Amniotic epithelial cell (primary cell): ENCODE data around the gene VAPB.
A peak's percentile ranks its signal among the peaks of the same experiment; 100 is the strongest.

ENCODE experiments used
- DNase-seq: peaks from one replicate; pipeline ENCODE4 v3.0.0-alpha.2; 2010; ENCODE audit warnings: low read depth

Gene VAPB

DNA sequence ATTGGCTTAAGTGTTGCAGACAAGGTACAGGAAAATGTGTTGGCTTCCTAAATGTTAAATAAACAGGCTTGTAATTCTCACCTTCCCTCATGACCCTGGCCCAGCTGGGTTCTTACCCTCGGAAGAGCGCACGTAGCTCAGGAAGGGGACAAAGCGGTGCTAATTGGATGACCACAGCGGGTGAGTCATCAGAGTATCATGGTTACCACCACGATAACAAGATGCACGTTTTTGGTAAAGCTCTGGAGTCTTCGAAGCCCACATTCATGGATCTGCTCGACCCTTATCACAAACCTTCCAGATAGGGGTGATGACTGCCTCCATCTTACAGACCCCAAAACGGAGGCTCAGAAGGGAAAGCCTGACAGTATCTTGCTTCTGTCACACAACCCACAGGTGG is 93.4 kb downstream of the VAPB start:
- DNase-seq = peak; percentile 45

DNA sequence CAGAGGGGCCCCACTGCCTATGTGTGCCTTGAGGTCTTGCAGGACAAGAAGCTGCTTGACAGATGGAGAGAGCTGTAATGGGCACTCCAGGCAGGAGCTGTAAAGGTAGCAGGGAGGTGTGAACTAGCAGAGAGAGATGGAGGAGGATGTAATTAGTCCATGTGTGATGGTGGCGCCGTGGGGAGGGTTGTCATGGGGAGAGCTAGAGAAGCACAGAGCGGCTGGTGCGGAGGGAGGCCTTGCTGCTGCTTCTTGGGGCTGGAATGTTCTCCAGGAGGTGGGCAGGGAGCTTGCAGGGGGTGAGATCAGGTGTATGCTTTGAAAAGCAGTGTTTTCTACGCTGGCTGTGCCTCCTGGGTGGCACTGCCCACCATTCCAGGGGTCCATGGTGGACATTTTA is 94.0 kb downstream of the VAPB start:
- no peak for DNase-seq

DNA sequence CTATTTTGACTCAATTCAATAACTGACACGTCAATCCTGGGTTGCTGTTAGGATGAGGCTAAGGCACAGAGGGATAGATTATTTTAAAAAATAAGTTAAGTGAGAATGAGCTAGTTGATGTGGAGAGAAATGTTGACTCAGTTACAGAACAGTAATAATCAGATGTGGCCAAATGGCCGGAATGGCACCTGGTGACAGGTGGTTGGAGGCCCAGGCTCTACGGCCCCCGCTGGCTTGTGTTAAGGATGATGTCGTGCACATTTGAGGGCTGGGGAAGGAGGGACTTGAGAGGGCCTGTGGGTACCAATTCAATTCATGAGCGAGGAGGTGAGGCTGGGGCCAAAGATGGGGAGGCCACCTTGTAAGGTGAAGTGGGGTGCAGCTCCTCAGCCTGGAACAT is 94.4 kb downstream of the VAPB start:
- DNase-seq = no peak

DNA sequence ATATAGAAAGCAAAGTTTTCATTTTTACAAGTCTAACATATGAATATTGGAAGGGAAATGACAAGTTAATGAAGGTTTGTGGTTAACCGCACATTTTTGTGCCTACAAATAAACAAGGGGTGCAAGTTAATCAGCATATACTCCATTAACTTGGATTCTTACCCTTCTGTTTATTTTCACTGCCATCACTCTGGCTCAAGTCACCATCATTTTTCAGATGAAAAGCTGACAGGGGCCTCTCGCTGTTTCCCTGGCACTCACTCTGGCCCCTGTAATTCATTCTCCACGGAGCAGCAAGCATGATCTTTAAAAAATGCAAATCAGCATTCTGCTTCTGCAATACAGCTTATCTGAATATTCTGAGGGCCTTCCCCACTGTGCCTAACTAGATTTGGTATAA is 96.4 kb downstream of the VAPB start:
- DNase-seq = no peak

DNA sequence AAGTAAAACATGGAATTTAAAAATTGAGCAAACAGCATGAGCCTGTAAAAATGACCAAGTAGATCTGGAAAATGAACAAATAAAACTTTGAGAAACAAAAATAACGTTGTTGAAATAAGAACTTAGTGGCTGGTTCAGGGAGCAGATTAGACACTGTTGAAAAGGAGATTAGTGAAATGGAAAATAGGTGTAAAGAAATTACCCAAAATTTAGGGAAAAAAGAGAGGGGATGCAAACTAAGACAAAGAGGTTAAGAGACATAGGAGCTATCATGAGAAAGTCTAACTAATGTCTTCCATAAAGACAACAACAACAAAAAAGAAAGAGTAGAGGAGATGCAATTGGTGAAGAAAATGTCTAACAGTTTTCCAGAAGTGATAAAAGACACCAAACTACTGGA is 97.2 kb downstream of the VAPB start:
- DNase-seq = no peak

DNA sequence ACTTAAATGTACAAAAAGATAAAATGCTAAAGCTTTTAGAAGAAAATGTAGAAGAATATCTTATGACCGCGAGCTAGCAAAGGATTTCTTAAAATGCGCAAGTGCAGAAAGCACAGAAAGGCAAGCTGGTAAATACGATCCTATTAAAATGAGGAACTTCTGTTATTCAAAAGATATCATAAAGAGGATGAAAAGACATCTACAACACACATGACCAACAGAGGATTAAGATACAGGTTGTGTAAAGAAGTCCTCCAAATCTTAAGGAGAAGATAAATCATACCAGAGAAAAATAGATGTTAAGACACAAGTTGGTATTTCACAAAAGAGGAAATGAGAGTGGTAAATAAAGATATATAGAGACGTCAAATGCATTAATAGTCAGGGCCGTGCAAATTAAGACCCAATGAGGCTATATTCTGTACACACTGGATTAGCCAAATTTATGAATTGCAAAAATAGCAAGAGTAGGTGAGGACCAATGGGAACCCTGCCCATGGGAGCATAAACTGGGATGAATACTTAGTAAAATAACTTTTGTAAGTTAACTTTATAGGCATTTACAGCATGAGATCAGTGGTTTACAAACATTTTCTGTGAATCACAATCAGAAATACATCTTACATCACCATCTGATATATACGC is 103.2 kb downstream of the VAPB start:
- no peak for DNase-seq

DNA sequence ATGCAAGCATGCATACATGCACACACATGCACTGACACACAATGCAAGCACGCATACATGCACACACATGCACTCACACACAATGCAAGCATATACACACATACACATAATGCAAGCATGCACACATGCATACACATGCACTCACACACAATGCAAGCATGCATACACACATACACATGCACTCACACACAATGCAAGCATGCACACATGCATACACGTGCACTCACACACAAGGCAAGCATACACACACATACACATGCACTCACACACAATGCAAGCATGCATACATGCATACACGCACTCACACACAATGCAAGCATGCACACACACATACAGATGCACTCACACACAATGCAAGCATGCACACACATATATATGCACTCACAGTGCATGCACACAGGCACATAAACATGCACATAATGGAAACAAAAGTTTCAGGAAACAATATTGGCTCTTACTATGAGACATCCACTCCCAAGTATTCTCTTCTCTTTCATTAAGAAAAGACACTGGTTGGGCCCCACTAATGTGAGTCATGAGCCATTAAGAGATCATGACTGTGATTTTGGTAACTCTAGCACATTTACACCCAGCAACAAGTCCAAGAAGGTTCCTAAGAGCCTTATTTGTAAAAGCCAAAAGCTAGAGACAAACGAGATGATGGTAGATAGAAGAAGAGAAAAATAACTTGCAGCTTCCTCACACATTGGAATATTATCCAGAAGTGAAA is 103.9 kb downstream of the VAPB start:
- DNase-seq = no peak

DNA sequence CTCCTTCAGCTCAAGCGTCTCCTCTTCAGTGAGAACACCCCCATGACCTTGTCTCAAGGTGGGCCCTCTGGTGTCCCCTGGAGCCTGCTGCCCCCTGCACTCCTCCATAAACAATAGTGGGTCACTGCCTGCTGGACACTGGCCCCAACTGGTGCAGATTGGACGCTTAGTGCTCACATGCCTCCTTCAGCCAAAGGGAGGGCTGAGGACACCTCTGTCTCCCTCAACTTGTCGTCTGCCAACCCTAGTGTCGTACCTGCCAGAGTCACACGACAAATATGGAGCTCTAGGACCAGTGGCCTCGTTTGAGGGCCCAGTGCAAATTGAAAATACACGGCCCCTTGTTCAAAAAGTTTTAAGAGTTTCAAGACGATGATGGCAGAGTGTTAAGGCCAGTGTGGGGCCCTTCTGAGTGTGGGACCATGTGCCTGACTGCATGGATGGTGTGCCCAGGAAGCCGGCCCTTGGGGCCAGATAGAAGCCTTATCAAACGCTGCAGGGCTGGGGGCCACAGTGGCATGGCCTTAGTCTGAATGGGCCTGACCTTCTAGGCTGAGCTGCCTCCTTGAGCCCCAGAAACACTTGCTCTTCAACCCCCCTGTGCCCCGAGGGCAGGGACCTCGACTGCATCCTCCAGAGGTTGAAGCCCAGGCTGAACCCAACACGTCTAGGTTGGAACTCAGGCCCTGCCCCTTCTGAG is 106.0 kb downstream of the VAPB start:
- DNase-seq = no peak

DNA sequence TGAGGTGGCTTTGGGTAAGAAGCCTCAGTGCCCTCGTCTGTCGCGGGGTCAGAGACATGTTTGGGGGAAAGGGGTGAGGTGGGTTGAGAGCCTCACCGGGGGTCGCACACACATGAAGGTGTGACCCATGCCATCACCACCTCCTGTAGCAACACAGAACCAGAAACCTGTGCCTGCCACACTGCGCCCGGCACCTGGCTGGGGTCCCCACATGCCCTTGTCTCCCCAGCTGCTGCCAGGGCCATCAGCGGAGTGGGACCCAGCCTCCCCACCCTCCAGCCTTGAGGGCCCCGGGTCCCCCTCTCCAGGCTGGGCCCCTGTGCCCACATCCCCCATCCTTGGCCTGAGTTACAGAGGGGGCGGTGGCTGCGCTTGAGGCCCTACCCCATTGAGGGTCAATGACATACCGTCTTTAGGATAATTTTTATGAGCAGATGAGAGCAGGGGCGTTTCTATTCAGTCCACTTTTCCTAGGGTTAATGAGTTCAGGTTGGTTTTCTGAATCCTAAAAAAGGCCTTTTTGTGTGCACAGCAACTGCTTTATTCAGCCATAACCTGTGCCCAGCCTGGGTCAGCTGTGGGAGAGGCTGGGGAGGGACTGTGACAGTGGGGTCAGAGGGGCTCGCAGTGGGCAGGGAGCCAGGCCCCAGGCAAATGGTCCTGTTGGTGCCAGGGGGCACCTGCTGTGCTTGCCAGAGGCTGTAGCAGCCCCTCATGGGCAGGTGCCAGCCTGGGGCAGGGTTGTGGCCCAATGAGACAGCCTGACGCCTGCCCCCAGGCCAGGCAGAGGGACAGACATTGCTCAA is 106.8 kb downstream of the VAPB start:
- no peak for DNase-seq

DNA sequence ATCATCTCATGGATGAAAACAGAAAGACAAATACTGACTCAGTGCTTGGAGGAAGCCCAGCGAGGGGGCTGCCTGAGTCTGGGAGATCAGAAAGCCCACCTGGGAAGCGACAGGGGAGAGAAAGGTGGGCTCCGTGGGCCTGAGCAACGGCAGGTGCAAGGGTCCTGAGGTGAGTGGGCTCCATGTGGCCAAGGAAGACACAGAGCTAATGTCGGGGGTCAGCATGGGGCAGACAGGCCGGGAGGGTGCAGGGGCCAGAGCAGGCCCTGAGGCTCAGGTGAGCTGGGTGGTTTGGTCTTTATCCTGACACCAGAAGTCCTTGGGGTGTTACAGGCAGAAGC is 107.4 kb downstream of the VAPB start:
- DNase-seq = no peak

DNA sequence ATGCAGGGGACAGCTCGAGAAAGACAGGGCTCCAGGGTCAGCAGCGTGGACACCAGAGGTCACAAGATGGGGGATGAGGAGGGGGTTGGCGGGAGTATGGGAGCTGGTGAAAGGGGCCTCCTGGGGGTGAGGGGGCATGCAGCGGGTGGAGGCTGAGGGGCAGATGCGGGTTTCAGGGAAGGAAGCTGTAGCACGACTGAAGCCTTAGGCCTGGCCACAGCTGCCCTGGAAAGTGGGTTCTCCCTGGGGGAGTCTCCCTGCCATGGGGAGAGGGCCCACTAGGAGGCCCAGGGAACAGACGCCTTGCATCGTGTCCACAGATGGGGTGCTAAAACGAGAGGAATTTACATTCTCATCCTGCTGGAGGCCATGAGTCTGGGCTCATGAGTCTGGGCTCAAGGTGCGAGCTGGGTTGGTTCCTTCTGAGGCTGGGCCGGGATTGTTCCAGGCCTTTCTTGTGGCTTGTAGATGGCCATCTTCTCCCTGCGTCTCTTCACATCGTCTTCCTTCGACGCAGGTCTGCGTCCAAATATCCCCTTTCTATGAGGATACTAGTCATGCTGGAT is 108.1 kb downstream of the VAPB start:
- no peak for DNase-seq

DNA sequence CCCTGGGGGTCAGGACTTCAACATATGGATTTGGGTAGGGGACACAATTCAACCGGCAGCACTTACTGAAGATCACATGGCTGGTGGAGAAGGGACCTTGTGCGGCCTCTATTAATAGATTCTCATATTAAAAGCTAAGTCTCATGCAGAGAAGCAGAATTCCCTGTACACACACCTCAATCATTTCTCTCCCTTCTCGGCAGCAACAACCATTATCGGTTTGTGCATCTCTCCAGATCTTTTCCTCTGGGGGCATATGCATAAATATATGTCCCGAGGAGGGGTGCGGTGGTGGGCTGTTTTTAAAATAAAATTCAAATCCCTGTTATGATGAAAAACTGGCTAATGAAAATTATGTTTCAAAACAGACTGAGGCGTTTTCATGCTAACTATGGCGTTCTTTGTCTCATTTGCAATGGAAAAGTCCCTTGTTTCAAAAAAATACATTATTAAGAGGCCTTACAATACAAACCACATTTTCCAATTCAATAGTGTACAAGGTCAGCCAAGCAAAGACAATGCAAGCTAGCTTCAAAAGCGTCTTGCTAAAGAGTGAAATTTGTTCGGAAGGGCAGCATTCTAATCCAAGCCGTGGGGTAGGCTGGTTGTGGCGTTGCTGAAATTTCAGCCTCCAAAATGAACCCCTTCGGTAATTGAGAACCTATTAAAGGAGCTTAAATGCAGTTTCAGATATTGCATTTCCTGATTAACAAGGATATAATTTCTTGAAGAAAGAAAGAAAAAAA is 108.9 kb downstream of the VAPB start:
- no peak for DNase-seq

DNA sequence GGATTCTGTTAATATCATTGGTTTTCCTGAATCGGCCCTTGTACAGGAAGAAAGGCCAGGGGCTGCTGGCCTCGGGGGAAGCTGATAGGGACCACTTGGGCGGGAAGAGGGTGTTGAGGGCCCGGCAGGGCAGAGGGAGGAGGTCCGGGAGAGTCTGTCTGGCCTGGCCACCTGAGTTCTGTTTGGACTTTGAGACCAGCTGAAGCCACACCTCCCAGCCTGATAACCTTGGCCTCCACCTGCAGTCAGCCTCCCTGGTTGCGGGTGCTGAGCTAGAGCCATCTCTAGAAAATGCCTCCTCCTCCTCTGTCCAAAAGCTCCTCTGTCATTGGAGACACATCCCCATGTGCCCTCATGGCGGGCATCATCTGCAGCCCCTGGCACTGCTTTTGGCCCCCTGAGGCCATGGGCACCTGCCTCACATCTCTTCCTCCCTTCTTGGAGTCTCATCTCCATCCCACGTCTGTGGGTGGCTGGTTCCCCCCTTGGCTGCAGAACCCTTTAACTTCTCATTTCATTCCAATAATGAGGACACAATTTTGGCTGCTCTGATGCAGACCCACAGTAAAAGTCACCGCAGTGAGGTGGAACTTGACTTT is 109.5 kb downstream of the VAPB start:
- DNase-seq = no peak

DNA sequence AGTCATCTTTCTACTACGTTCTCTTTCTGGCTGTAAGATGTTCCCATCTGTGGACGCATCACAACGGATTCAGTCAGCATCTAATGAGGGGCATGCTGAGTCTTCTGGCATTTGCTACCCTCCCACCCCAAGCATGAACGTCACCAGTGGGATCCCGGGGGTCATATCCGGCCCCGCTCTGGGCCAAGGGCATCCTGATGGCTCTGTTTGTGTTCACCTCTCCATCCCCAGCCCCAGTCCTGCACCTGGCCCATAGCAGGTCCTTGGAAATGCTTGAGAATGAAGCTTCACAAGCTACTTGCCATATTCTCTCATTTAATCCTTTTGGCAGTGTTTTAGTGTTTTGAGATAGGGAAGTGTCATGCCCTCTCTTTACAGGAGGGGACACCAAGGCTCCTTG is 111.2 kb downstream of the VAPB start:
- no peak for DNase-seq
